NOMO-1 treated with DMSO at 0.1 percent for 48 hours (cell line): ENCODE data around the gene KIF20B.
"Not testable (repeated sequence)": the region's sequence is repeated elsewhere in the genome, so short reads cannot be mapped to it uniquely, and the experiment has no call there.

Source experiments
- DNase-seq: peaks from one replicate; lab custom pipeline; 2025; ENCODE audit not compliant: unreplicated experiment; lab: John Stamatoyannopoulos, UW

Gene KIF20B

GRCh38 chr10:89763671-89764070 is 62.3 kb downstream of the KIF20B start:
- not testable (repeated sequence) for DNase-seq

- DNase-seq: no peak
These were observed 70.3 kb downstream of the KIF20B start for GRCh38 chr10:89771684-89772083.

DNA sequence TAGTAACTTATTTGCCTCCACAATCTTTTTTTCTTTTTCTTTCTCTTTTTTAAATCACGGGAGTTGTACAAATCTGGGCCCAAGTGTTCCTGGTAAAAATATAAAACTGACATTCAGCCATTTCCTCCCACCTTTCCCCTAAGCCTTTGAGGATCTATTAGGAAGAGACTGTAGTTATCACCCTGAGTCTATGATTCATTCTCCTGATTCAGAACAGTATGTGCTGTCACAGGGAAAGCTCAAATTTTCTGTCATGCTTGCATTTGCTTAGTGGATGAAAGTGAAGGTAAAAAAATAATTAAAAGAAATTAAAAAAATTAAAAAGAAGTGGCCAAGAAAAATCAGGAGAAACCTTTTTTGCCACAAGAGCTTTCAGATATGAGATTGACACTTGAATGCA is 71.7 kb downstream of the KIF20B start:
- no peak for DNase-seq

- no peak for DNase-seq
These were observed 75.3 kb downstream of the KIF20B start for GRCh38 chr10:89776665-89777064.

DNA sequence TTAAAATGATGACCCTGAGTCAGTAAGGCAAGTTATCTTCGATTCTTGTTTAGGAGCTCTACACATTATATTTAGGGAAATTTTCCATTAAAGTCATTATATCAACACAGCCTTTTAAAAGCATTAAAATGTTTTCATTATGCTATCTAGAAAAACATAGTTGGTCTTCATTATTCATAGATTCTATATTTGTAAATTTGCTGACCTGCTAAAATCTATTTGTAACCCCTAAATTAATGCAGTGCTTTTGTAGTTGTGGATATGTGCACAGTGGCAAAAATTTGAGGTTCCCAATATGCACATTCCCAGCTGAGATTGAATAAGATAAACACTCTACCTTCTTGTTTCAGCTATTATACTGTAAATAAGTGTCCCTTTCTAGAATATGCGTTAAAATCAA is 81.1 kb downstream of the KIF20B start:
- DNase-seq: no peak

DNA sequence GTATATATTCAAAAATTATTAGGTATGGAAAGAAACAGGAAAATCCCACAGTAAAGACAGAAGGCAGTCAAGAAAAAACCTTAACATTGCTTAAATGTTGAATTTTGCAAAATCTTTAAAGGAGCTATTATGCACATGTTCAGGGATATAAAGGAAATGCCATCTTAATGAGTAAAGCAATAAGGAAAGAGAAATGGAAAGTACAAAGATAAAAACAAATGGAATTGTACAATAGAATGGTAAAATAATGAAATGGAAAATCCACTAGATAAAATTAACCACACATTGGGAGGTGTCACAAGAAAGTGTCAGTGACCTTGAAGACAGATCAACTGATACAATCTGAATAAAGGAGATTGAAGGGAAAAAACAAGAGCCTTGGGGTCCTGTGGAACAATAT is 82.0 kb downstream of the KIF20B start:
- DNase-seq: no peak

GRCh38 chr10:89785095-89785494 is 83.7 kb downstream of the KIF20B start:
- no peak for DNase-seq

- DNase-seq: no peak
These were observed 87.9 kb downstream of the KIF20B start for GRCh38 chr10:89789188-89789877.

GRCh38 chr10:89792187-89792586 is 90.8 kb downstream of the KIF20B start:
- DNase-seq: no peak

GRCh38 chr10:89793649-89794254 is 92.4 kb downstream of the KIF20B start:
- DNase-seq: peak; percentile 67

GRCh38 chr10:89795840-89796239 is 94.5 kb downstream of the KIF20B start:
- DNase-seq: peak; percentile 11

DNA sequence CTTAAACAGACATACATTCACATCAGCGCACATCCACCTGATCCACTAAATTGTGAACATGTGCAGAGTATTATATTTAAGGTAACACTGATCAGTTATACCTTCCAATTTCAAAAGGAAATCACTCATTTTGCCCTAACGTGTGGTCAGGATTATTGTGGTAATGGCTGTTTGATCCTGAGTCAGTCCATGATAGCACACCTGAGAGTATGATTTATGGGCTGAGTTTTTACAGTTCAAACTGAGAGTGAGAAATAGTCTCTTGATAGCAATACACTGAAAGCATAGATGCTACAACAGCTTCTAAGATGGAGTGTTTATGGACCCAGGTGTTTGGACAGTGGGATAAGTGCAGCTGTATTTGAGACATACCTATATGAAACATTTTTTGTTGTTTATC is 96.7 kb downstream of the KIF20B start:
- DNase-seq: no peak

DNA sequence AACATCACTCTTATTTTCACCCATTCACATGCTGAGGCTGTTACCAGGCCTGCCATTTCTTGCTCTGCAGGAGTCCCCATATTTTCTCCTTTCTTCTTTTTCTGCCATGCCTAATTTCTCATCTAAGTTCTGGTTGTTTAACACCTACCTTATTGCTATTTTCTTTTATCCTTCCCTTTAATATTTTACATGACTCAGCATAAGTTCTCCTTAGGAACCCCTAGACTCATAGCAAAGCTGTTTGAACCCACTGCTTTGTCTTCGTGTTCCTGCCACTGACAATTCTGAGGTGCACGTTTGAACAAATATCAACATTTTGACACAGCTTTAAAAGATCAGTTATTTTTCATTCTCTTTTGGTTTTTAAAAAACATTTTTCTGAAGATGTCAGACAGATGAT is 98.2 kb downstream of the KIF20B start:
- no peak for DNase-seq

- no peak for DNase-seq
These were observed 104.2 kb downstream of the KIF20B start for GRCh38 chr10:89805599-89806013.

- DNase-seq: peak; percentile 25
These were observed 107.5 kb downstream of the KIF20B start for GRCh38 chr10:89808842-89809241.

- DNase-seq: no peak
These were observed 108.4 kb downstream of the KIF20B start for GRCh38 chr10:89809766-89810165.

DNA sequence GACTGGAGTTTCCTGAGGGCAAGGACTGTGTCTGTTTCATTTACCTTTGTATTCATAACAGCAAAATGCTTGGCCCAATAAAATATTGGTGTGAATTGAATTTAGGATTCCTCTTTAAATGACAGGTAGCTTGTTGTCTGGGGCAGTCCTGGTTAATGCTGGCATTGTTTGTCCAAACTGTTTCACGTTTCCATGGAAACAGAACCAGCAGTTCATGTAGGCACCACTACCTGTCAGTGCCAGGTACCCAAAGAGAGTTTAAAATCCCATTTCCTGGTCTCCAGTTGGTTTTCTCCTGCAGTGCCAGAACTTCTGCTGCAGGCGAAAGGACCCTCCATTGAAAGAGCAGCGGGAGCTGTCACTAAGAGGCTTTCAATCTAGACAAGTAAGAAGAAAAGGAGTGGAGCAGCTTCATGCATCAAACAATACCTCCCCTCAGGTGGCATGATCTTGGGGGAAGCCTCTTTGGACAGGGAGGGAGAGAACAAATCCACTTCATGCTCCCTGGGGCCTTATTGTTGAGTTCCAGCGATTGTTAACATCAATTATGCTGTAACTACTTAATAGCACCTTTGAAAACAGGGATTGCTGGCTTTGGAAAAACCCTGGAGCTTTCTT is 109.6 kb downstream of the KIF20B start:
- no peak for DNase-seq

- no peak for DNase-seq
These were observed 112.2 kb downstream of the KIF20B start for GRCh38 chr10:89813546-89813945.

GRCh38 chr10:89814278-89814677 is 112.9 kb downstream of the KIF20B start:
- DNase-seq: no peak

- no peak for DNase-seq
These were observed 113.9 kb downstream of the KIF20B start for GRCh38 chr10:89815049-89815853.

DNA sequence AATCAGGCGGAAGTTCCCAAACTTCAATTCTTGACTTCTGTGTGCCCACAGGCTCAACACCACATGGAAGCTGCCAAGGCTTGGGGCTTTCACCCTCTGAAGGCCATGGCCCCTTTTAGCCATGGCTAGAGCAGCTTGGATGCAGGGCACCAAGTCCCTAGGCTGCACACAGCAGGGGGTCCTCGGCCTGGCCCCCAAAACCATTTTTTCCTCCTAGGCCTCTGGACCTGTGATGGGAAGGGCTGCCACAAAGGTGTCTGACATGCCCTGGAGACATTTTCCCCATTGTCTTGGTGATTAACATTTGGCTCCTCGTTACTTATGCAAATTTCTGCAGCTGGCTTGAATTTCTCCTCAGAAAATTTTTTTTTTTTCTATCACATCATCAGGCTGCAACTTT is 117.6 kb downstream of the KIF20B start:
- DNase-seq: not testable (repeated sequence)
